ENCODE measurements around the gene UBE2J2. TPM values are rescaled to one million over a fixed set of nuclear protein-coding genes. Genes with fewer than 3 reads are reported as not detected.

UBE2J2 gene
- total RNA-seq, 1 experiment from 2014 or later: 182 TPM

- intact Hi-C loops (cut with micrococcal nuclease): loop anchor here (2.0 to 5.0 kb wide), 2 partner anchors 55 to 170 kb away; no protein-coding TSS in a partner anchor
- Histone ChIP-seq H3K36me3 (ENCODE audit: low read depth, low read length) (no peaks in the 10 kb centered on the region), H3K4me3 (ENCODE audit: low read length) (no peak overlapping the region), H4K20me1 (ENCODE audit: low read length) (no peaks in the 10 kb centered on the region), H3K27ac (ENCODE audit: low read length) (no peak overlapping the region), H3F3A (ENCODE audit: low read length, unreplicated experiment) (no peaks in the 10 kb centered on the region), H3K9ac (ENCODE audit: low read length) (no peak overlapping the region), H2AFZ (ENCODE audit: low read length) (no peak overlapping the region), H3K9me2 (replicated peaks; ENCODE audit: low read length) (no peaks in the 10 kb centered on the region), H3K27me3 (ENCODE audit: low read length) (no peaks in the 10 kb centered on the region), H3K4me1 (ENCODE audit: insufficient read depth, low read length) (peaks cover 12% of the 10 kb centered on the region), H3K4me2 (ENCODE audit: low read length) (no peak overlapping the region), H3K9me3 (ENCODE audit: low read length) (no peaks in the 10 kb centered on the region), H3K79me2 (ENCODE audit: low read length) (no peaks in the 10 kb centered on the region)
- ChIA-PET CTCF (interaction anchor here (0.6 to 2.0 kb wide), 12 partner anchors 8 to 309 kb away, joined by 3 to 26 read pairs (median 4); partner anchors contain the start of gene RNF223), POLR2A (ENCODE audit: unreplicated experiment) (no interaction called here)
- no TSS peak for BruUV-seq (replicated peaks)
- DNase-seq: no peak
- no peak for ATAC-seq
- TF ChIP-seq EZH2 (IDR thresholded peaks at IDR 0.05; ENCODE audit: low read length, unreplicated experiment) (no peak), CTCF (conservative IDR thresholded peaks at IDR 0.05; ENCODE audit: low read depth, low read length) (no peak), EZH2phosphoT487 (IDR thresholded peaks at IDR 0.05; ENCODE audit: borderline replicate concordance, low read length) (no peak)
Measured at GRCh38 chr1:1292442-1292779, 18.8 kb upstream of the UBE2J2 start.

GRCh38 chr1:1291548-1292441, 18.1 kb upstream of the UBE2J2 start:
- Histone ChIP-seq H3K4me1 (ENCODE audit: insufficient read depth, low read length) (peaks cover 12% of the 10 kb centered on the region), H3K36me3 (ENCODE audit: low read depth, low read length) (no peaks in the 10 kb centered on the region), H2AFZ (ENCODE audit: low read length) (no peak overlapping the region), H3K27ac (ENCODE audit: low read length) (no peak overlapping the region; the same call in 1 of the 2 replicates), H3K4me2 (ENCODE audit: low read length) (peak overlapping the region; percentile 45), H3K9ac (ENCODE audit: low read length) (no peak overlapping the region), H3K9me2 (replicated peaks; ENCODE audit: low read length) (no peaks in the 10 kb centered on the region), H3K79me2 (ENCODE audit: low read length) (no peaks in the 10 kb centered on the region), H3K27me3 (ENCODE audit: low read length) (no peaks in the 10 kb centered on the region), H3K4me3 (ENCODE audit: low read length) (no peak overlapping the region), H4K20me1 (ENCODE audit: low read length) (no peaks in the 10 kb centered on the region), H3K9me3 (ENCODE audit: low read length) (no peaks in the 10 kb centered on the region), H3F3A (ENCODE audit: low read length, unreplicated experiment) (no peaks in the 10 kb centered on the region)
- CTCF ChIA-PET: interaction anchor here (0.6 to 2.0 kb wide), 16 partner anchors 9 to 309 kb away, joined by 3 to 26 read pairs (median 4); partner anchors contain the start of gene RNF223
- TSS peak; percentile 18 for BruUV-seq (replicated peaks)
- peak; percentile 95 for TF ChIP-seq CTCF (conservative IDR thresholded peaks at IDR 0.05; ENCODE audit: low read depth, low read length)
- TF ChIP-seq EZH2 (IDR thresholded peaks at IDR 0.05; ENCODE audit: low read length, unreplicated experiment): no peak
- TF ChIP-seq EZH2phosphoT487 (IDR thresholded peaks at IDR 0.05; ENCODE audit: borderline replicate concordance, low read length): no peak
- DNase-seq: peak; percentile 89
- ATAC-seq: peak; percentile 85
- POLR2A ChIA-PET (ENCODE audit: unreplicated experiment): no interaction called here
- intact Hi-C loops (cut with micrococcal nuclease): loop anchor here (2.0 to 5.0 kb wide), 3 partner anchors 27 to 169 kb away; no protein-coding TSS in a partner anchor

Data from PC-3 (cell line).